OCI-LY7 (cell line): Measurements from ENCODE around the gene ANKMY1.

Experiments
- EZH2phosphoT487 ChIP-seq: fragments of 200-600 bp; sonication (generic); IDR thresholded peaks from 2 replicates; pipeline ENCODE4 v1.6.1; 2018; ENCODE audit warnings: low read depth, borderline replicate concordance, mild to moderate bottlenecking, mixed run types, antibody characterized with exemption, low read length, moderate library complexity, mixed read lengths
- TF ChIP-seq, protein P1 (sequence below): fragments of 200-600 bp; sonication (generic); conservative IDR thresholded peaks from 2 replicates; pipeline ENCODE4 v1.5.1; 2014; ENCODE audit warnings: mild to moderate bottlenecking, antibody characterized with exemption, low read length, moderate library complexity, mixed read lengths

DNA sequence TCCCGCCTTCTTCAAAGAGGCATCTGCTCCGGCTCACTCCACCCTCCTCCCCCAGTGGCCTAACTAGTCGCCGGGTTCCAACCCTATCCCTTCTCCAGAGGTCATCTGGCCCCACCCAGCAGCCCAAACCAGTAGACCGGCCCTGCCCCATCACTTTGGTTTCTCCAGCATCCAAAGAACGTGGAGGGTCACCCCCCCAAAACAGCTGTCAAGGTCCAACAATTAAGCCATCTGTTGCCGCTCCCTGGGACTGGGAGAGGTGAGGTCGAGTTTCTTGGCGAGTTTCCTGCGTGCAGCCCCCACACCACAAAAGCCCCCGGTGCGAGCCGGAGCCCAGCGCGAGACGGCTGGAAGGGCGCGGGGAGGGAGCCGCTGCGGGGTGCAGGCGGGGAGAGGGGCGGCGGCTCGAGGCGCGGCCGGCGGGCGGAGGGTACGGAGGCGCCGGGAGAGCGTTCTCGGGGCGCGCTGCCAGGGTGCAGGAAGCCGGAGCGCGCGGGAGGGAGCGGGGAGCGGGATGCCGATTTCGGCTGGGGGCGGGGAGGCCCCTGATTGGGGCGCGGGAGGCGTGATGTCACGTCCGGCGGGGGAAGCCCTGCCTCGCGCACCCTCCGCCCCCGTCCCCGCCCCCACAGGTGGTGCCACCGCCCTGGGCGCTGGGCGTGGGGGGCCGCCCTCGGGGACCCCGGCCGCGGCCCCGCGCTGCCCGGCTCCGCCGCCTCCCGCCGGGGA is 122.9 kb downstream of the ANKMY1 start:
- TF ChIP-seq, protein P1, sequence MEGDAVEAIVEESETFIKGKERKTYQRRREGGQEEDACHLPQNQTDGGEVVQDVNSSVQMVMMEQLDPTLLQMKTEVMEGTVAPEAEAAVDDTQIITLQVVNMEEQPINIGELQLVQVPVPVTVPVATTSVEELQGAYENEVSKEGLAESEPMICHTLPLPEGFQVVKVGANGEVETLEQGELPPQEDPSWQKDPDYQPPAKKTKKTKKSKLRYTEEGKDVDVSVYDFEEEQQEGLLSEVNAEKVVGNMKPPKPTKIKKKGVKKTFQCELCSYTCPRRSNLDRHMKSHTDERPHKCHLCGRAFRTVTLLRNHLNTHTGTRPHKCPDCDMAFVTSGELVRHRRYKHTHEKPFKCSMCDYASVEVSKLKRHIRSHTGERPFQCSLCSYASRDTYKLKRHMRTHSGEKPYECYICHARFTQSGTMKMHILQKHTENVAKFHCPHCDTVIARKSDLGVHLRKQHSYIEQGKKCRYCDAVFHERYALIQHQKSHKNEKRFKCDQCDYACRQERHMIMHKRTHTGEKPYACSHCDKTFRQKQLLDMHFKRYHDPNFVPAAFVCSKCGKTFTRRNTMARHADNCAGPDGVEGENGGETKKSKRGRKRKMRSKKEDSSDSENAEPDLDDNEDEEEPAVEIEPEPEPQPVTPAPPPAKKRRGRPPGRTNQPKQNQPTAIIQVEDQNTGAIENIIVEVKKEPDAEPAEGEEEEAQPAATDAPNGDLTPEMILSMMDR: no peak
- TF ChIP-seq EZH2phosphoT487: no peak
